ENCODE data around the gene PIEZO2.

Gene PIEZO2

DNA sequence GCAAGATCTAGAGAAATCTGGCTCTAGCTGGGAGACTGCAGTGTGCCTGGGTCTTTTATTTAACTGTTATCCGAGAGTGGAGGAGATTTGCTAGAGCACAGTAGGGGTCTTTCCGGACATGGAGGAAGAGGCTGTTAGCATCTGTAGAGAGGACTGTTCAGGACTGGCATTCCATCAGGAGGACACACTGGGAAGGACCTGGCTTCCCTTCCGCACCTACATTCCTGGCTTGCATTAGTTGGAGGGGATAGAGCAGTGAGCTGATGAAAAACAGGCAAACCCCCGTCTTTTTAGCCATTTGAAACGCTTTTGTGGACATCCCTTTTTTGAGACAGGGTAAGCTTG, 874 bp upstream of the PIEZO2 start:
- no peak overlapping the region for H3K4me3 ChIP-seq (ENCODE audit: low read length)
- TF ChIP-seq, protein P1, sequence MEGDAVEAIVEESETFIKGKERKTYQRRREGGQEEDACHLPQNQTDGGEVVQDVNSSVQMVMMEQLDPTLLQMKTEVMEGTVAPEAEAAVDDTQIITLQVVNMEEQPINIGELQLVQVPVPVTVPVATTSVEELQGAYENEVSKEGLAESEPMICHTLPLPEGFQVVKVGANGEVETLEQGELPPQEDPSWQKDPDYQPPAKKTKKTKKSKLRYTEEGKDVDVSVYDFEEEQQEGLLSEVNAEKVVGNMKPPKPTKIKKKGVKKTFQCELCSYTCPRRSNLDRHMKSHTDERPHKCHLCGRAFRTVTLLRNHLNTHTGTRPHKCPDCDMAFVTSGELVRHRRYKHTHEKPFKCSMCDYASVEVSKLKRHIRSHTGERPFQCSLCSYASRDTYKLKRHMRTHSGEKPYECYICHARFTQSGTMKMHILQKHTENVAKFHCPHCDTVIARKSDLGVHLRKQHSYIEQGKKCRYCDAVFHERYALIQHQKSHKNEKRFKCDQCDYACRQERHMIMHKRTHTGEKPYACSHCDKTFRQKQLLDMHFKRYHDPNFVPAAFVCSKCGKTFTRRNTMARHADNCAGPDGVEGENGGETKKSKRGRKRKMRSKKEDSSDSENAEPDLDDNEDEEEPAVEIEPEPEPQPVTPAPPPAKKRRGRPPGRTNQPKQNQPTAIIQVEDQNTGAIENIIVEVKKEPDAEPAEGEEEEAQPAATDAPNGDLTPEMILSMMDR (conservative IDR thresholded peaks at IDR 0.05; ENCODE audit: low read length), result no peak
- DNase-seq (ENCODE audit: low read depth), result no peak

DNA sequence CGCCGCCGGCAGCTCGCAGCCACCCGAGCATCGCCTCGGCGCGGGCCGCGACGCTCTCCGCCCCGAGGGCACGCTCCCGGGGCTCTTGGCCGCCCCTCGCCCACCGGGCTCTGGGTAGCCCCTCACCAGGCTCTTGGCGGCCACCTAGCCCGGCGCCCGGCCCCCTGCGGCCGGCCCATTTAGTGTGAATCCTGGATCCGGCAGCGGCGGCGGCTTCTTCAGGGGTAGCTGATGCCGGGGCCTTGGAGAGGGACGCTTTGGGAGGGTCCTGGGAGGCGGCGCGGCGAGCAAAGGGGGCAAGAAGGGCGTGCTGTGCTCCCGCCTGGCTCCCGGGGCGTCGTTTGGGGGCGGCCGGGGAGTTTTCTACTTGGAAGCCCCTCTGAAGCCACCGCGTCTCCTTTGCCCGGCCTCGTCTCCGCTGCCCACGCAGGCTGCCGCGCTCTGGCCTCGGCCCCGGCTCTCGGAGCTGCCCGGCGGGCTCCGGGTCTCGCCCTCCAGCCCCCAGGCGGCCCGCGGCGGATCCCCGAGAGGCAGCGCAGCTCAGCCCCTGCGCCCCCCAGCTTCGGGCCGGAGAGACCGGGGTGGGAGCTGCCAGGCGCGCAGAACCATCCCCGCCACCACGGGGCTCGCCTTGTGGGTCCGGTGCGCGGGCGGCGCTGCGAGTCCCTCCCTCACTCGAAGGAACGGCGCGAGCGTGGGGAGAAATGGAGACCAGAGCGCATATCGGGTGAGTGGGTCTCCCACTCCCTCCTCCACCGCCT, 509 bp downstream of the PIEZO2 start:
- peak overlapping the region; percentile 29 for H3K4me3 ChIP-seq (ENCODE audit: low read length)
- no peak for DNase-seq (ENCODE audit: low read depth)
- TF ChIP-seq, protein P1 (conservative IDR thresholded peaks at IDR 0.05; ENCODE audit: low read length), result no peak

DNA sequence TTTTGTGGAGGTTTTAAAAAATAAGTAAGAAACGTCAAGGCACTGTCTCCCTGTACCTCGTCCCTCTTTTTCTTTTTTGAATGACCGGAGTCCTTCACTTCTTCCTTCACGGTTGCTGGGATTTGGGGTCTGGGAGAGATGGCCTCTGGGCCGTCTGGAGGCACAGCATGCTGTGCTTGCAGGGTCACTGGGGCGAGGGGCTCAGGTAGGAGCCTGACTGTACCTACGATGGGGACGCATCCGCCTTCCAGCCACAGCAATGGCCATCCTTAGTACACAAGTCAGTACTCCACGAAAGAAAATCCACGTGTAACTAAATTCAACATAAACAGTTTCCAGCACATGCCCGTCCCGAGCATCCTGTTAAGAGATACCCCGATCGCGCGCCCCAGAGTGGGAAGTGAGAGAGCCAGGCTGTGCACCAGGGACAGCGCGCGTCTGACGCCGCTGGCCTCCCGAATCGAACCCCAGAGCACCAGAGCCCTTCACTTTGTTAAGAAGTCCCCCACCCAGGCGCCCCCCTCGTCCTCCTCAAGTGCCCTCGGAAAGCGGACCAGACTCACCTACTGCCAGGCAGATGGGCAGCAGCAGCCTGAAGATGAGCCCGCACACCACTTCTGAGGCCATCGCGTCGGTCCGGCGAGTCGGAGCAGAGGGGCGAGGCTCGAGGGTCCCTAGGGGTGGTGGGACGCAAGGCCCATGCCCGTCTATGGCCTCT, 1.2 kb downstream of the PIEZO2 start:
- TF ChIP-seq, protein P1 (conservative IDR thresholded peaks at IDR 0.05; ENCODE audit: low read length), result no peak
- DNase-seq (ENCODE audit: low read depth), result no peak
- H3K4me3 ChIP-seq (ENCODE audit: low read length), result peak overlapping the region; percentile 20

DNA sequence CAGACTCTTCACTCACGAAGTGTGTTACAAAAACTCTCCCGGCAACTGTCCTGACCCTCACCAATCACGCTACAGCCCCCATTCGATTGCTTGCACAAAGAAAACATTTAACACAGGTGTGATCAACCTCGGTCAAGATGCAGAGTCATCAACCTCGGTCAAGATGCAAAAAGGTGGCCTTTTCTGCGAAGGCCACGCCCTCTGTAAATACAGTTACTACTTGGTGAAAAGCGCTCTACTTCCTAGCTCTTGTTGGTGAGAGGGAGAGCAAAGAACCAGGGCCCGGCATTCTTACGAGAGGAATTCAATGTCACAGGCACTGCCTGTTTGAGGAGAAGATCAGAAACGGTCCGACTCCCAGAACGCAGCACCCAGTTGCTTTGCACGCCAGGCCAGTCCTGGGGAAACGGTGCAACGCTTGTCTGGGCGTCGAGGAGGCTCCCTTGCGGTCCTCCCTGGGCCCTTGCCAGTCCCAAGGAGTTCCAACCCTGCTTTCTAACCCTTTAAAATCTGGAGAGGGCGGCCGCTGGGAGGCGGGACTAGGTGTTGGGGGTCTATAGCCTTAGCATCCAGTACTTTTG, 1.9 kb downstream of the PIEZO2 start:
- no peak for DNase-seq (ENCODE audit: low read depth)
- no peak overlapping the region; the same call in 1 of the 2 replicates for H3K4me3 ChIP-seq (ENCODE audit: low read length)
- TF ChIP-seq, protein P1 (conservative IDR thresholded peaks at IDR 0.05; ENCODE audit: low read length), result no peak

DNA sequence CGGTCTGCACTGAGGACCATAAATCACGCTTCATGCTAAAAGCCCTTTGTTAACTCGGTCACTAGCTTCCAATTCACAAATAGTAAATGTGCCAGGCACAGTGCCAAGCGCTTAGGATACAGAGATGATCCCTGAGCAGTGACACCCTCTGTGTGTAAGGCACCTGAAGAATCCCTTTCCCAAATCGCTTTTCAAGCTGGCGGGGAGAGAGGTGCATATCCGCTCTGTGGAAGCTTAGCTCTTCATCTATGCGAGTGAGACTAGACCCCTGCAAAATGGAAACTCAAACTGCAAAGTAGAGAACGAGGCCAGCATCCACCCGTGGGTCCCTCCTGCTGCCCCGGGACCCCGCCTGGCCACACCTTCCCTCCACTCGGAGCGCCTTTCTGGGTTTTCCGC, 2.4 kb downstream of the PIEZO2 start:
- no peak overlapping the region for H3K4me3 ChIP-seq (ENCODE audit: low read length)
- no peak for DNase-seq (ENCODE audit: low read depth)
- TF ChIP-seq, protein P1 (conservative IDR thresholded peaks at IDR 0.05; ENCODE audit: low read length), result no peak

DNA sequence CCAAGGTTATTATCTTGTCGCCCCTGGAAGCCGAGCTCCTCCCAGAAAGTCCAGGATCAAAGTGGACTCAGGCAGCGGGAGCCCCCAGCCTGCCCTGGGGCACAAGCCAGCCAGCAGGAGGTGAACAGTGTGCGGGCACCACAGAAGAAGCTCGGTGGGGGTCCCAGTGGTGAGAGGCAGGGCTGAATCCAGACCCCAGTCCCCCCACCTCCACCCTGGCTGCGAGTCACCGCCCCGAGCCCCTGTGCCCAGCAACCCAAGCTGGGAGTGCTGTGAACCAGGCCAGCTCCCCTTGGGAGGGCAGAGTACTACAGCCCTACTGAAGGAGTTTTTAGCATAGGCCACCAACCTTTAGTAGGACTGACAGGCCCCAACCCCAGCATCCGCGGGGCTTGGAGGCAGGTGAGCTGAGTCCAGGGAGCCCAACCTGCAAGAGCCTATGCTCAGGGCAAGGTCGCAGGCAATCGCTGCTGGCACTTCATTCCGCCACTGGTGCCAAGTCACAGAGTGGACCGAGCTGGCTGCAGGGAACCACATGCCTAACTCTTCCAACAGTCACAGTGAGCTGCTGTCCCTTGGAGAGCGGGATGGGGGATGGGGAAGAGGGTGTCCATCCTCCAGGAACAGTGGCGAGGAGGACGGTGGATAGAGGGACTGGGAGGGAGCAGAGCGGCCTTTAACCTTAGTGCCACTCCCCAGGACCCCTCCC, 3.0 kb downstream of the PIEZO2 start:
- TF ChIP-seq, protein P1 (conservative IDR thresholded peaks at IDR 0.05; ENCODE audit: low read length), result no peak
- DNase-seq (ENCODE audit: low read depth), result no peak
- H3K4me3 ChIP-seq (ENCODE audit: low read length), result no peak overlapping the region

All from AG10803 (cell line).